T-helper 2 cell treated with Interferon-gamma antibody and Interleukin-4, amounts not matched to agents 100 ng/mL and 5 ng/mL, for 36 hours (primary cell): Measurements from ENCODE around the gene MIOX. TPM values are rescaled to one million over a fixed set of nuclear protein-coding genes. Genes with fewer than 3 reads are reported as not detected.

Experiments
- intact Hi-C: fragments of 100-400 bp; cut with micrococcal nuclease; formaldehyde crosslinking; loops from one replicate; pipeline ENCODE4 v1.15.1; 2023
- total RNA-seq: library from RNA; stranded (reverse); gene quantifications from 2 replicates; pipeline ENCODE4 v1.2.3, GENCODE V29; 2022

Gene MIOX
- total RNA-seq, 1 donor from 2014 or later: 0.14 TPM

DNA sequence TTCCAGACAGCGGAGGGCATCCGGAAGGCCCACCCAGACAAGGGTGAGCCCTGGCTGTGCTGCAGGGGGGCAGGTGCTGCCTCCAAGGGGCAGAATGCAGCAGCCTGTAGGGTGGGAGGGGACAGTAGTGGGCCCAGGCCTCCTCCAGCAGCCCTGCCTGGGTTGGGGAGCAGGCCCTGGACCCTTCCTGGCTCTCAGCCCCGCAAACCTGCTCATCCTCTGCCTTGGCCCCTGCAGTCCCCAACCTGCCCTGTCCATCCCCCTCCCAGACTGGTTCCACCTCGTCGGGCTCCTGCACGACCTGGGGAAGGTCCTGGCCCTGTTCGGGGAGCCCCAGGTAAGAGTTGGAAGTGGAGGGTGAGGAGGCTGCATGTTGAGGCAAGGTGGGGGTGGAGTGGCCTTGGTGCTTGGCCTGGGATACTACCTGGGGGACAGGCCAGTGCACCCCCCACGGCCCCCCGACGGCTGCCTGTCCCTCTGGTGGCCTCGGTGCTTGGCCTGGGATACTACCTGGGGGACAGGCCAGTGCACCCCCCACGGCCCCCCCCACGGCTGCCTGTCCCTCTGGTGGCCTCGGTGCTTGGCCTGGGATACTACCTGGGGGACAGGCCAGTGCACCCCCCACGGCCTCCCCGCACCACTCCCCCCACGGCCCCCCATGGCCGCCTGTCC, 1.5 kb downstream of the MIOX start:
- intact Hi-C loops: no loop called here

DNA sequence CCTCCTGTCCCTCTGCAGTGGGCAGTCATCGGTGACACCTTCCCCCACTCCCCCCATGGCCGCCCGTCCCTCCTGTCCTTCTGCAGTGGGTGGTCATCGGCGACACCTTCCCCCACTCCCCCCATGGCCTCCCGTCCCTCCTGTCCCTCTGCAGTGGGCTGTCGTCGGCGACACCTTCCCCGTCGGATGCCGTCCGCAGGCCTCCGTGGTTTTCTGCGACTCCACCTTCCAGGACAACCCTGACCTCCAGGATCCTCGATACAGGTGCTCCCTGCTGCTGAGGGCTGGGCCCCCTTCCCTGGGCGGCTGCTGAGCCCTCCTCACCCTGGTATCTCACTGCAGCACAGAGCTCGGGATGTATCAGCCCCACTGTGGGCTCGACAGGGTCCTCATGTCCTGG, 2.2 kb downstream of the MIOX start:
- intact Hi-C loops: no loop called here

DNA sequence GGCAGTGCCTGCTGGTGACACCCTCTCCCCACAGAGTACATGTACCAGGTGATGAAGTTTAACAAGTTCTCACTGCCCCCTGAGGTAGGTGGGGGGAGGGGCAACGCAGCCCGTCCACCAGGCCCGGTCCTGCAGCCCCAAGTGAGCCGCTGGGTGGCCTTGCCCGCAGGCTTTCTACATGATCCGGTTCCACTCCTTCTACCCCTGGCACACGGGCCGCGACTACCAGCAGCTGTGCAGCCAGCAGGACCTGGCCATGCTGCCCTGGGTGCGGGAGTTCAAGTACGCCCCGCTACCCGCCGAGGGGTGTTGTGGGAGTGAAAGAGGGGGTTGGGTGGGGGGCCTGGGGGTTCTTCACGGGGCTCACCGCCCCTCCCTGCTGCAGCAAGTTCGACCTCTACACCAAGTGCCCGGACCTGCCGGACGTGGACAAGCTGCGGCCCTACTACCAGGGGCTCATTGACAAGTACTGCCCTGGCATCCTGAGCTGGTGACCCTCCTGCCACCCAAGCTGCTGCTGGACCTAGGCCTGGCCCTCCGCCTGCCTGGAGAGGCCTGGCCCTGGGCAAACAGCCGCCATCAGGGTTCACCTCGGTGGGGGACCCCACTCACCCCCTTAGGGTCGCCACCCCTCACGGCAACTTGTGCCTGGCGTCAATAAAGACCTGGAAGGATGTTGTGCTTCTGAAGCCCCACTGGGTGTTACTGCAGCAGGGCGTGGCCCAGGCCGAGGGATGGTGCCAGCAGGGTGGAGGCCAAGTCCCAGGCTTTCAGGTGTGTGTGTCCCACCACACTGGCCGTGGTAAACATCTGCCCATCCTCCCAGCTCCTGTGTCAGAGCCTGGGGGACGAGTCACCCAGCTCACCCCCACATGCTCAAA, 2.9 kb downstream of the MIOX start:
- intact Hi-C loops: no loop called here

DNA sequence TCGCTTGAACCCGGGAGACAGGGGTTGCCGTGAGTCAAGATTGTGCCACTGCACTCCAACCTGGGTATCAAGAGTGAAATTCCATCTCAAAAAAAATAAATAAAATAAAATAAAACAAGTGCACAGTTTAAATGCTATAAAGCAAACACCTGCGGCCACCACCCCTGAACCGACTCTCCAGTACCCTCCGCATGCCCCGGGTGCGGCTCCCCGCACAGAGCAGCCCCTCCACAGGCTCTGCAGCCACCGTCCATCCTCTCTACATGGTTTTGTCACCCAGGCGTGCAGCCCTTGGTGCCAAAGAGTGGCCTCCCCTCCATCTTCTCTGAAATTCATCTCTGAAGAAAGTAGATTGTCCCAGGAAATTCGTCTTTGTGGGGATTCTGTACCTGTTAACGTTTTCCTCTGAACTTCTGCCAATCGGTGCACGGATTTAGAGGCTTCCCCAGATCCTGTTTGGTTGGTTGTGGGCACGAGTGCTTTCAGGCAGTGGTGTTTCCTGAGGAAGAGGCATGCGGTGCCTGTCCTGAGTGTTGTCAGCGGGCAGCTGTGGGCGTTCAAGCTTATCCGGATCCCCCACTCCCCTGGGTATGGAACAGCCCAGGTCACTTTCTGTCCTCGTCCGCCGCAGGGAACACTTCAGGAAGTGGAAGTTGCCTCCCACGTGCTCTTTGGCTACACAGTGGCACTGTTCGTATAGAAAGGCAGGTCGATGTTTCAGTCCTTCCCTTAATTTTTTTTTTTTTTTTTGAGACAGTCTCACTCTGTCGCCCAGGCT, 4.1 kb downstream of the MIOX start:
- intact Hi-C loops: no loop called here

DNA sequence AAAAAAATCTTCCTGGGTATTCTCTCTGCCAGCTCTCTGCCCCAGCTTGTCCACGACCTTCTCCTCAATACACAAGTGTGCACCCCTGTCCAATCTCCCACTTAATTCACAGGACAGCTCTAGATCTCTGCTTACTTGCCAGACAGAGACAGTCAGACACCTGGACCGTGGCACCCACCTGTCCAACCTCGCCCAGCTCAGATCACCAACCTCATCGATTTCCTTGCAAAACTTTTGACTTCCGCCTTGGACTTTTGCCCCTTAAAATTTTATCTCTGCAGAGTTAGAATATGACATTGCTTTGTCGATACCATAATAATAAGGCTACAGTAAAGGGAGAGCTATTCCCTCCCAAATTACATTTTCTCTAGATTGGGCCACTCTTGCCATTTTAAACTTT, 10.4 kb downstream of the MIOX start:
- intact Hi-C loops: no loop called here

DNA sequence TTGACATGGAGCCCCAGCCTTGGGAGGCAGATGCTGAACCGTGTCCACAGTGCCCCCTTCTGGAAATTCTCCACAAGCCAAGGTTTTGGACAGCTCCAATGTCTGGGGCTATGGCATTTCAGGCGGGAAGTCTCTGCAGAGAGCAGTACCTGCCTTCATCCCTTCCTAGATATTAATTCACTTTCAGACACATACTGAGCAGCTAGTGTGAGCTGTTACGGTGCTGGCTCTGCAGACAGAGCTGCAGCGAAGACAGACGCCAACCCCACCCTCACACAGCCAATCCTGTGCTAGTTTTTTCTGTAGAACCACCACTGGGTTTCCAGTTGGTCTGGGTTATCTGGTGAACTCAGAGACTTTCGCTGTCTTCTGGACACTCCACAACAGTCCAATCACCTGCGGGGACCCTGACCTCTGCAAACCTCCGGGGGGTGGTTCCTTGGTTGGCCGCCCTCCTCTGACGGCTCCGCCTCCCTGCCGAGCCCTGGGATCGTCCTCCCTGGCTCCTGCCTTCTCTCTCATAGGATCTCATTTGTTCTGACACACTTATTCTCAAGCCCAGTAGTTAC, 11.7 kb downstream of the MIOX start:
- intact Hi-C loops: loop anchor here (1.0 kb wide), 1 partner anchor 257 kb away; no protein-coding TSS in a partner anchor

DNA sequence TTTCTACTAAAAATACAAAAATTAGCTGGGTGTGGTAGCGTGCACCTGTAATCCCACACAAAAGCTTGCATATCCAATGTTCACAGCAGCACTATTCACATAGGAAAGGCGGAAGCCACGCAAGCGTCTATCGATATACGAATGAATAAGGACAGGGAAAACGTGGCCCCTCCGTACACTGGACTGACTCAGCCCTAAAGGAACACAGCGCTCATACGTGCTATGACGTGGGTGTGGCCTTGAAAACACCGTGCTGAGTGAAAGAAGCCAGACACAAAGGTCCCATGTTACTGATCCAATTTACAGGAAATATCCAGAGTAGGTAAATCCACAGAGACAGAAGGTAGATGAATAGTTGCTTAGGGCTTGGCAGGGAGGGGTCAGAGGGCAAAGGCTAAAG, 13.8 kb downstream of the MIOX start:
- intact Hi-C loops: no loop called here

DNA sequence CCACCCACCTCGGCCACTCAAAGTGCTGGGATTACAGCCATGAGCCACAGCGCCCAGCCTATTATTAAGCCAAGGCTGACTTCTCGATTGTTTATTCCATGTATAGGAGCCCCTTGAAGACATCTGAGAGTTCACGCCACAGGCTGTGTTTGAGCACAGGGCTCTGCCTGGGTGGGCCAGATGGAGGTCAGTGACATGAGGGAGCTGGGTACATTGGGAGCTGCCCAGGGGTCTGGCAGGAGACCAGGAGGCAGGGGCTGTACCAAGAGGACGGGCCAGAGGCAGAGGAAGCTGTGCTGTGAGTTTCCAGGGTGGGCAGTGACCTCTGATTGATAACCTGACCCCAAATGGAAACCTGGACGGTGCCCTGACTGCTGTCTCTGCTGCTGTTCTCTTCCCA, 15.4 kb downstream of the MIOX start:
- intact Hi-C loops: no loop called here

DNA sequence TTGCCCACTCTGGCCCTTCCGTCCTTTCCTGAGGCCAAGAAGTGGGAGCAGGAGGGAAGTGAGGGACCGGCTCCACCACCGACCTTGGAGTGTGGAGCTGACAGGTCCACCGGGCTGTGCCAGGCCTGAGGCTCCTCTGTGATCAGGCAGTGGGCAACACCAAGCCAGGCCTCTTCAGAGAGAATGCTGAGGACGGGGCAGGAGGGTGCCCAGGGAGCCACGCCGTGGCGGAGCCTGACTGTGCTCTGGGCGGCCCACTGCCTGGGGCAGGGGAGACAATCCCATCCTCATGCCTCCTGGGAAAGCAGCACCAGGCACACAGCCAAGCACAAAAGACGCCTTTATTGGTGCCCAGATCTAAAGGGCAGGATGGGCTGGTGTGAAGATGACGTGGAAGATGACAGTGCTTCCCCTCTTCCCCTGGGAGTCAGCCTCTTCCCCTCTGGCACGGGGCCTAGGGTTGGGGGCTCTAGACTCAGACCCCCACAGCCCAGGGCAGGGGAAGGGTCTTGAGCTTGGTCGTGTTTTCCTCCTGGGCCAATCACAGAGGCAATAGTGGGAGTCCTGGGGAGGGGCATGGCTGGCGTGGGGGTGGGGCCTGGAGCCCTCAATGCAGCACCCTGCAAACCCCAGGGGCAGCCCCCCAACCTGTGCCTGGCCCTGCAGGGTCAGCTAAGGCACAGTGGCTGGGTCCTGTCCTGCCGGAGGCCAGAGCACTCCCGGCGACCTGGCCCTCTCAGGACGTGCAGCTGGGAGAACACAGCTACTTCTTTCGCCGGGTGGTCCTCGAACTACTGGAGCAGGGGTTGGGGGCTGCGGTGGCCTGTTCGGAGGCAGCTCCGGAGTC, 16.2 kb downstream of the MIOX start:
- intact Hi-C loops: no loop called here

DNA sequence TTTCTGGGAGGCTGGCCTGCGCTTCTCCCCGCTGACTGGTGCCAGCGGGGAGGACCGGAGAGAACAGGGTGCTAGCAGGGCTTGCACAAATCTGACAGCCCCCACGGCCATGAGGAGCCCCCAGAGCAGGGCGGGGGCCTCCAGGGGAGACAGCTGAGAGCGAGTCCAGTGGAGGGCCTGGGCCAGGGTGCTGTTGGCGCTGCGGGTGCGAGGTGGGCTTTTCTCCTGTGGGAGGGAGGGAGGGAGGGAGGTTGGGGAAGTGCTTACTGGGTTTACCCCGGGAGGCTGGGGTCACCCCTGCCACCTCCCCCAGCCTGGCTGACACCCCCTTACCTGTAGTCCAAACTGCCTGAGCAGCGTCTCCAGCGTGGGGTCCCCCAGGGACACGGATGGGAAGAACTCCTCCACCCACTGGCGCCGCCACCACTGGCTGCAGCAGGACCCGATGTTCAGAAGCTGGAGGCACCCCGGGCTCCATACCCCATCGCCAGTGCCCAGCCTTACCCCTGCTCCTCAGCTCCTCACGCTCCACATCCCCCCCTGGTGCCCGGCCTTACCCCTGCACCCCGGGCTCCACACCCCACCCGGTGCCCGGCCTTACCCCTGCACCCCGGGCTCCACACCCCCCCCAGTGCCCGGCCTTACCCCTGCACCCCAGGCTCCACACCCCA, 17.0 kb downstream of the MIOX start:
- intact Hi-C loops: no loop called here

DNA sequence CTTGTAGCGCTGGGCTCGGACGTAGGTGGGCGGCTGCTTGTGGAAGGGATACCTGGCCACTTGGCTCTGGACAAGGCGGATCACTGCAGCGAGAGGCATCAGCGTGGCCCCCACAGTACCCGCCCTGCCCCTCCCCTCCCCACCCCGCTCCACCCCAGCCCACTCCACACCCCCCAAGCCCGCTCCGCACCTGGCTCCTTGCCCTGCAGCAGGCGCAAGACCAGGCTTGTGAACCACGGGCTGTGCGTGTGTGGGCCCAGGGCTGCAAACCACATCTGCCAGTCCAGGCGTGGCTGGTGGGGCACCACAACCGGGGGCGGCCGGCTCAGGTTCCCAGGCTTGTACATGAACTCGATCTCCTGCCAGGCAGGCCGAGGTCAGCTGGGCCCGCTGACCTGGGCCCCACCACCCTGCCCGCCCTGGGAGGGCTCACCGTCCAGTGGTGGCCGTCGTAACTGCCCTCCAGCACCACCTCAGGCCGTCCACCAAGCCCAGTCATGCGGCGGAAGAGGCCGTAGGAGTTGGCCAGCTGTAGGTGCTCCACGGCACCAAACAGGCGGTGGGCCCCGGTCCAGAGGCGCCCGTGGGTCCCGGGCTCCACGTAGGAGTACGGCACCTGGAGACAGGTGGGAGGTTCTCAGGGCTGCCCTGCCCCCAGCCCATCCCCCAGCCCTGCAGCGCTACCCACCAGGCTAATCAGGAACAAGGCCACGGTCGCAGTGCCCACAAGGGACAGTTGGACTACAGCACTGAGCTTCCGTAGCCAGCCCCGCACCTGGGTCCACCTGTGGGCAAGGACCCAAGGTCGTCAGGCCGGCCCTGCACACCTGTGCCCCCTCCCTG, 17.9 kb downstream of the MIOX start:
- intact Hi-C loops: no loop called here

DNA sequence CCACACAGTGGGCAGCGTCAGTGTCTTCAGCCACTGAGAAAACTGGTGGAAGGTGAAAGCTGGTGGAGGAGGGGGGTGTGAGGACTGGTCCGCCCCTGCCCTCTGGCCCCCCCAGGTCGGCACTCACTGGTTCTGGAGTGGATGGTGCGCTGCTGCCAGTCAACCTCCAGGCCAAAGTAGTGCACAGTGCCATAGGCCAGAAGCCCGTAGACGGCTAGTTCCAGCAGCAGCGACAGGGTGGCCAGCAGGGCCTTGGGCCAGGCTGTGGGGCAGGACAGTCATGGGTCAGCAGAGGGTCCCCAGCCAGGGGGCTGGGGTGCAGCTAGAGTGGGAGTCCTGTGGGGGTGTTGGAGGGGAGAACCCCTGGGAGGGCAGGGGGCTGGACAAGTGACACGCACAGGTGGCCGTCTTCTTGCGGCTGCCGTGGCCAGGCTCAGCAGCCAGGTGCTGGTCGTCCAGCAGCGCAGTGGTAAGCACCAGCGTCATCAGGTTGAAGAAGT, 18.7 kb downstream of the MIOX start:
- intact Hi-C loops: no loop called here

DNA sequence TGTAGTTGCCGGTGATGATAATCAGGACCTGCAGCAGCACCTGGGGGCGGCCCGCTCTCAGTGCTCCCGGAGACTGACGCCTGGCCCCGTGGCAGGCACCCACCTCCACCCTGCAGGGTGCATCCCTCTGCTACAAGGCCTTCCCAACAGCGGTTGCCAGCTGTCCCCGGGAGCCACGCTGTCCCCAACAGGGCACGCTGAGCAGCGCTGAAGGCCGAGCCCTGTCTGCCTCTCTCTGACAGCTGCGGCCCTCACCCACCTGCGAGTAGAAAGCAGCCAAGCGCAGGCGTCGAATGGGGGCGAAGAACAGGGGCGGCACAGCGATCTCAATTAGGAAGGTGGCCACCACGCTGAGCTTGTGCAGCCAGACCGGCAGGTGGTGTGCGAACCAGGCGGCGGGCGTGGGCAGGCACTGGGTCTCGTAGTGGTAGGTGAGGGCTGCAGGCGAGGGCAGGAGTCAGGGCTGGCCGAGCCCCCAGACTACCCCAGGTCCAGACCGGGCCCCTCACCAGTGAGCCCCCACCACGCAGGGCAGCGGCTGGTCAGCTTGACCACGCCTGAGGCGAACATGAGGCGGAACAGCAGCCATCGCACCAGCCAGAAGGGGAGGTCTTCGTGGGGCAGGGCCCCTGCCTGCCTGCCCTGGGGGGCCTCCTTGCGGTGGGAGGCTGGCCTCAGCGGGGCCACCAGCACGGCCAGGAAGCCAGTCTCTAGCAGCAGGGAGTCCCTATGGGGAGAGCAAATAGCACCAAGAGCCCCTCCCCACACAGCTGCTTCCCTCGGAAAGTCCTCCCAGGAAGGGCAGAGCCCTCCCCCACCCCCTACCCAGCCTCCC, 19.3 kb downstream of the MIOX start:
- intact Hi-C loops: no loop called here

DNA sequence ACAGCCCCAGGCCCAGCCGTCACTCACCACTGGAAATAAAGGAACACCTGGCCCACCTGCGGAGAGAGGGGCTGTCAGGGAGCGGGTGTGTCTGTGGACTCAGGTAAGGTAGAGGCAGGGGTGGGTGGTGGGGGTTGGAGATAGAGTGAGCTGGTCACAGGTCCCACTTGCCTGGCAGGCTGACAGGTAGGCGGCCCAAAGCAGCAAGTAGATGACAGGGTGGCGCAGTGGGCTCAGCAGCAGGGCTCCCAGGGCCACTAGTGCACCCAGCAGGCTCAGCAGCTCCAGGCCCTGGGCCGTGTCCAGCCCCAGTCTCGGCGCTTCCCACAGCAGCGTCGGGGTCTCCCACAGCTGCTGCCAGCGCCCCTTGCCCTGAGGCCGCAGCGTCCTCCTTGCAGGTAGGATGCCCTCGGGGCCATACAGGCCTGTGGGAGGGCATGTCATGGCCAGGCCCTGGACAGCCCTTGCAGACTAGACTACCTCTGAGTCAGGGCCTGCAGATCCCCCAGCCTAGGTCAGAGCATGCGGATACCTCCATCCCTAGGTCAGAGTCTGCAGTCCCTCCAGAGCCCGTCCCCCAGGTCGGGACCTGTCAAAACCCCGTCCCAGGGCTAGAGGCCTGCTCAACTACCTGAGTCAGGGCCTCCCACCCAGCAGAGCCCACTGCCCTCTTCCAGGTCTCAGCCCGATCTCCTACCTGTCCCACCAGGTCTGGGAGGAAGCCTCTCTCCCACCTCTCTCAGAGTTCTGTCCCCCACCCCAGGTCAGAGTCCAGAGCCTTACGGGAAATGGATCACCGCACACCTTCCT, 20.2 kb downstream of the MIOX start:
- intact Hi-C loops: no loop called here

DNA sequence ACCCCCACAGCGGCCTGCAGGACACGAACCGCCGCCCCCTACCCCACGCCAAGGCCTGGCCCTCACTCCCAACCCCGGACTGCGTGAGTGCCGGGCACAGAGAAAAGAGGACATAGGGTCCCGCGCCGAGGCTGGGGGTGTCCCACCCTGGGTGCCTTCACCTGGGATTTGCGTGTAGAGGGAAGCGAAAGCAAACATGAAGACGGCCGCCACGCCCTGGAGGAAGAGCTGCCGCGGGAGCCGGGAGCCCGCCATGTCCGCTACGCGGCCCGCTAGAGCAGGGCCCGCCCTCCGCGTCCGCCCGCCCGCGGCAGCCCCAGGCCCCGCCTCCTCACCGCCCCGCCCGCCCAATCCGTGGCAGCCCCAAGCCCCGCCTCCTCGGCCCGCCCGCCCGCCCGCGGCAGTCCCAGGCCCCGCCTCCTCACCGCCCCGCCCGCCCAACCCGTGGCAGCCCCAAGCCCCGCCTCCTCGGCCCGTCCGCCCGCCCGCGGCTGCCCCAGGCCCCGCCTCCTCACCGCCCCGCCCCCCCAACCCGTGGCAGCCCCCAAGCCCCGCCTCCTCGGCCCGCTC, 20.8 kb downstream of the MIOX start, which contains the start of gene LMF2:
TSS of gene LMF2 (minus strand) at position 282 of the 570 bp plus-strand sequence. CDS start at position 255, 27 bp downstream.
- intact Hi-C loops: no loop called here

DNA sequence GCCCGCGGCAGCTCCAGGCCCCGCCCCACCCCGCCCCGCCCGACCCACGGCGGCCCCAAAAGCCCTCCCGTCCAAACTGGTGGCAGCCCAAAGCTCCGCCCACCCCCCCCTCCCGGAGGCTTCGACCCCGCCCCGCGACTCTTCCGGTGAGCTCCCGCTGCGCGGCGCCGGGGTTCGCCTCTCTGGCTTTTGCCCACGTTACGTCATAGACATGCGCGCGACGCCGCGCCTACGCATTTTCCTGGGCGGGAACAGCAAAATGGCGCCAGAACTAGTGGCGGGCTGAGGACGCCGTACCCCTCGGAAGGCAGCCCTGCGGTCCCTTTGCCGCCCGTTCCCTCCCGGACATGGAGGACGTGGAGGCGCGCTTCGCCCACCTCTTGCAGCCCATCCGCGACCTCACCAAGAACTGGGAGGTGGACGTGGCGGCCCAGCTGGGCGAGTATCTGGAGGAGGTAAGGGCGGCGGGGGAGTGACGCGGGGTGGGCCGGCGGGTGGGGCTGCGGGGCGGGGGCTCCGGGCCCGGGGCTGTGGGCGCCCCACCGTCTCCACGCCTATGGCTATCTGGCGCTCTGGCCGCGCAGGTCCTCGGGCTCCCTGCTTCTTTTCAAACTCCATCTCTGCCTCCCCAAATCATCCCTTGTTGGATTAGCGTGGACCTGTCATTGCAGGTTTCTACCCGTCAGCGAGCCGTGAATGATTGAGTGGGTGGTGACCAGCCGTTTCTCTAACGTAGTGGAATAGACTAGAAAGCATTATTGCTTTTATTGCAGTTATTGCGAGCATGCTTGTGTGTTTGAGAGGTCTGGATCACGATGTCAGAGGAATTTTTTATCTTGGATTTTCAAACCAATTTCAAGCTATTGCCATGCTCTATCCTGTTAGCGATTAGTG, 21.6 kb downstream of the MIOX start, which contains the start of gene NCAPH2:
TSS of gene NCAPH2 (plus strand) at position 234 of the 894 bp plus-strand sequence. CDS start at position 348, 114 bp downstream.
- intact Hi-C loops: loop anchor here (1.0 to 2.0 kb wide), 6 partner anchors 17 to 166 kb away; partner anchors contain the start of genes ARSA, SBF1, SCO2 and SYCE3
